Measurements from ENCODE around the gene NBL1. TPM values are rescaled to one million over a fixed set of nuclear protein-coding genes. Genes with fewer than 3 reads are reported as not detected.
A peak's percentile ranks its signal among the peaks of the same experiment; 100 is the strongest.

The NBL1 gene
- total RNA-seq, 1 donor from 2014 or later, result 159 TPM

DNA sequence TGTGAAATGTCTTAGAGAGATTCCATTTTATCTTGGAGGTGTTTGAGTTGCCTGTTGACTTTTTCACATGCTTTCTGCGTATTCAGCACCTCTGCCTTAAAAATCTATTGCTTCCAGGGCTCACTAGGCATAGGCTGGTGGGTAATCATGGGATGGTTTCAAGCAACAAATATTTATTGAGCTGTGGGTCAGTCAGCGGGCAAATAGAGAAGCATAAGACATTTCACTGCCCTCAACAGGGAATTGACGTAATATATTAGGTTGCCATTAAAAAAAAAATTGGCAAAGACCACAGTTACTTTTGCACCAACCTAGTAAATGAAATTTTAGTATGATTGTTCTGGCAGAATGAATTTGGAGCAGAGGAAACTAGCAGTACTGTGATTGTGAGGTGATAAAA, 44.3 kb upstream of the NBL1 start:
- DNase-seq (ENCODE audit: low spot score), result no peak
- Mint-ChIP-seq H3K4me1 (ENCODE audit: low read depth) (peaks cover 36% of the 10 kb centered on the region), H3K4me3 (ENCODE audit: unreplicated experiment) (no peak overlapping the region)

GRCh38 chr1:19602486-19602885, 41.6 kb upstream of the NBL1 start:
- Mint-ChIP-seq H3K9me3 (ENCODE audit: low read depth) (no peaks in the 10 kb centered on the region), H3K27ac (ENCODE audit: unreplicated experiment) (no peak overlapping the region), H3K36me3 (ENCODE audit: low read depth) (peaks cover 1% of the 10 kb centered on the region), H3K4me3 (ENCODE audit: unreplicated experiment) (no peak overlapping the region), H3K27me3 (ENCODE audit: low read depth) (no peaks in the 10 kb centered on the region), H3K4me1 (ENCODE audit: low read depth) (peaks cover 47% of the 10 kb centered on the region)
- DNase-seq (ENCODE audit: low spot score), result no peak
- TF ChIP-seq, protein P1, sequence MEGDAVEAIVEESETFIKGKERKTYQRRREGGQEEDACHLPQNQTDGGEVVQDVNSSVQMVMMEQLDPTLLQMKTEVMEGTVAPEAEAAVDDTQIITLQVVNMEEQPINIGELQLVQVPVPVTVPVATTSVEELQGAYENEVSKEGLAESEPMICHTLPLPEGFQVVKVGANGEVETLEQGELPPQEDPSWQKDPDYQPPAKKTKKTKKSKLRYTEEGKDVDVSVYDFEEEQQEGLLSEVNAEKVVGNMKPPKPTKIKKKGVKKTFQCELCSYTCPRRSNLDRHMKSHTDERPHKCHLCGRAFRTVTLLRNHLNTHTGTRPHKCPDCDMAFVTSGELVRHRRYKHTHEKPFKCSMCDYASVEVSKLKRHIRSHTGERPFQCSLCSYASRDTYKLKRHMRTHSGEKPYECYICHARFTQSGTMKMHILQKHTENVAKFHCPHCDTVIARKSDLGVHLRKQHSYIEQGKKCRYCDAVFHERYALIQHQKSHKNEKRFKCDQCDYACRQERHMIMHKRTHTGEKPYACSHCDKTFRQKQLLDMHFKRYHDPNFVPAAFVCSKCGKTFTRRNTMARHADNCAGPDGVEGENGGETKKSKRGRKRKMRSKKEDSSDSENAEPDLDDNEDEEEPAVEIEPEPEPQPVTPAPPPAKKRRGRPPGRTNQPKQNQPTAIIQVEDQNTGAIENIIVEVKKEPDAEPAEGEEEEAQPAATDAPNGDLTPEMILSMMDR (IDR thresholded peaks at IDR 0.05), result no peak

More for the DNA sequence above, 44.3 kb upstream of the NBL1 start:
- Mint-ChIP-seq H3K27me3 (ENCODE audit: low read depth) (no peaks in the 10 kb centered on the region), H3K9me3 (ENCODE audit: low read depth) (no peaks in the 10 kb centered on the region), H3K27ac (ENCODE audit: unreplicated experiment) (no peak overlapping the region), H3K36me3 (ENCODE audit: low read depth) (peaks cover 4% of the 10 kb centered on the region)
- TF ChIP-seq, protein P1 (IDR thresholded peaks at IDR 0.05), result no peak

- TF ChIP-seq, protein P1 (IDR thresholded peaks at IDR 0.05), result no peak
- peak overlapping the region; percentile 33 for H3K27ac Mint-ChIP-seq (ENCODE audit: unreplicated experiment)
- peaks cover 43% of the 10 kb centered on the region for H3K4me1 Mint-ChIP-seq (ENCODE audit: low read depth)
- no peak overlapping the region for H3K4me3 Mint-ChIP-seq (ENCODE audit: unreplicated experiment)
- no peak for DNase-seq (ENCODE audit: low spot score)
- no peaks in the 10 kb centered on the region for H3K27me3 Mint-ChIP-seq (ENCODE audit: low read depth)
- no peaks in the 10 kb centered on the region for H3K36me3 Mint-ChIP-seq (ENCODE audit: low read depth)
- no peaks in the 10 kb centered on the region for H3K9me3 Mint-ChIP-seq (ENCODE audit: low read depth)
These were observed 38.1 kb upstream of the NBL1 start for GRCh38 chr1:19605967-19606366.

- DNase-seq (ENCODE audit: low spot score), result no peak
These were observed 37.1 kb upstream of the NBL1 start for GRCh38 chr1:19606817-19607642.

DNA sequence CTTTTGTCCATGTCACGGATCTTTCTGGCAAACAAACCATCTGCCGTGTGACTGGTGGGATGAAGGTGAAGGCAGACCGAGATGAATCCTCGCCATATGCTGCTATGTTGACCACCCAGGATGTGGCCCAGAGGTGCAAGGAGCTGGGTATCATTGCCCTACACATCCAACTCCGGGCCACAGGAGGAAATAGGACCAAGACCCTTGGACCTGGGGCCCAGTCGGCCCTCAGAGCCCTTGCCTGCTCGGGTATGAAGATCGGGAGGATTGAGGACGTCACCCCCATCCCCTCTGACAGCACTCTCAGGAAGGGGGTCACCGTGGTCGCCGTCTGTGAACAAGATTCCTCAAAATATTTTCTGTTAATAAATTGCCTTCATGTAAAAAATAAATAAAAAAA, 35.9 kb upstream of the NBL1 start:
- H3K4me1 Mint-ChIP-seq (ENCODE audit: low read depth), result peaks cover 43% of the 10 kb centered on the region
- no peaks in the 10 kb centered on the region for H3K36me3 Mint-ChIP-seq (ENCODE audit: low read depth)
- no peak for DNase-seq (ENCODE audit: low spot score)
- TF ChIP-seq, protein P1 (IDR thresholded peaks at IDR 0.05), result no peak
- H3K9me3 Mint-ChIP-seq (ENCODE audit: low read depth), result no peaks in the 10 kb centered on the region
- no peak overlapping the region for H3K27ac Mint-ChIP-seq (ENCODE audit: unreplicated experiment)
- H3K4me3 Mint-ChIP-seq (ENCODE audit: unreplicated experiment), result no peak overlapping the region
- H3K27me3 Mint-ChIP-seq (ENCODE audit: low read depth), result no peaks in the 10 kb centered on the region

More at GRCh38 chr1:19606817-19607642, 37.1 kb upstream of the NBL1 start:
- H3K4me3 Mint-ChIP-seq (ENCODE audit: unreplicated experiment), result no peak overlapping the region
- no peaks in the 10 kb centered on the region for H3K9me3 Mint-ChIP-seq (ENCODE audit: low read depth)
- TF ChIP-seq, protein P1 (IDR thresholded peaks at IDR 0.05), result no peak
- peak overlapping the region; percentile 27 for H3K27ac Mint-ChIP-seq (ENCODE audit: unreplicated experiment)
- peaks cover 43% of the 10 kb centered on the region for H3K4me1 Mint-ChIP-seq (ENCODE audit: low read depth)
- H3K36me3 Mint-ChIP-seq (ENCODE audit: low read depth), result no peaks in the 10 kb centered on the region
- H3K27me3 Mint-ChIP-seq (ENCODE audit: low read depth), result no peaks in the 10 kb centered on the region

All from chondrocyte (in vitro differentiated cells).